Bronchial epithelial cell (primary cell): Measurements from ENCODE around the gene SAFB. TPM values are rescaled to one million over a fixed set of nuclear protein-coding genes. Genes with fewer than 3 reads are reported as not detected.
A peak's percentile ranks its signal among the peaks of the same experiment; 100 is the strongest.
"Not testable (repeated sequence)": the region's sequence is repeated elsewhere in the genome, so short reads cannot be mapped to it uniquely, and the experiment has no call there.

Experiments used
- DNase-seq: peaks from one replicate; pipeline ENCODE4 v3.0.0-alpha.2; 2010; ENCODE audit warnings: low read depth
- FAIRE-seq: peaks from 2 replicates; lab custom pipeline; 2011; peaks lifted over from hg19 to GRCh38; lab: Jason Lieb, UNC
- H3K27me3 ChIP-seq: 2 replicates; pipeline ENCODE4 v1.5.1; 2011; ENCODE audit warnings: low read length; ENCODE audit not compliant: control insufficient read depth, insufficient read depth
- H3K36me3 ChIP-seq: 2 replicates; pipeline ENCODE4 v1.5.1; 2011; ENCODE audit warnings: low read length; ENCODE audit not compliant: control insufficient read depth, insufficient read depth
- H3K4me3 ChIP-seq: 2 replicates; pipeline ENCODE4 v1.5.1; 2011; ENCODE audit warnings: mild to moderate bottlenecking, low read depth, low read length, control low read depth
- CTCF ChIP-seq: IDR thresholded peaks from 2 replicates; pipeline ENCODE4 v1.5.1; 2011; ENCODE audit warnings: mild to moderate bottlenecking, moderate library complexity, low read length, control low read depth, inconsistent platforms; ENCODE audit not compliant: insufficient read depth, severe bottlenecking
- total RNA-seq: library from RNA; depleted of rRNA; stranded (reverse); fragments of >200 nt; gene quantifications from 2 replicates; pipeline ENCODE4 v1.2.1, GENCODE V29; 2014

The SAFB gene
- total RNA-seq, 1 donor from 2014 or later, result 44.0 TPM

DNA sequence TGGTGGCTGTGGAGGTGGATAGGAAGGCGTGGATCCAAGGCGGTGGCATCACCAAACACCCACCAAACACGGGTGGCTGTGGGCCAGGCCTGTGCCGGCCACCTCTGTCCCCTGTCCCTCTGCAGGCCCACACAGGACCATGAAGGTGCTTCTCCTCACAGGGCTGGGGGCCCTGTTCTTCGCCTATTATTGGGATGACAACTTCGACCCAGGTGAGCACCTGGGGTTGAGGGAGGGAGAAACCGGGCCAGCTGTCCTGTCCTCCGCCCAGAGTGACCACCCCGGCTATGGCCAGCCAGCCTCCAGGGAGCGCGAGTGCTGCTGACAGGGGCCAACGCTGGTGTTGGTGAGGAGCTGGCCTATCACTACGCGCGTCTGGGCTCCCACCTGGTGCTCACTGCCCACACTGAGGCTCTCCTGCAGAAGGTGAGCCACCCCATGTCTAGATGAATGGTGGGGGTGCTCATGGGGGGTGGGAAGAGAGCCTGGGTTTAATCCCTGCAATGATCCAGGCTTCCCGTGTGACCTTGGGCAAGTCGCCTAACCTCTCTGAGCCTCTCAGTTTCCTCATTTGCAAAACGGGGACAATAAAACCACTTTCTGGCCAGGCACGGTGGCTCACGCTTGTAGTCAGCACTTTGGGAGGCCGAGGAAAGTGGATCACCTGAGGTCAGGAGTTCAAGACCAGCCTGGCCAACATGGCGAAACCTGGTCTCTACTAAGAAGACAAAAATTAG, 62.0 kb downstream of the SAFB start:
- Histone ChIP-seq H3K27me3 (no peaks in the 10 kb centered on the region), H3K36me3 (no peaks in the 10 kb centered on the region), H3K4me3 (no peak overlapping the region)
- FAIRE-seq, result no peak
- no peak for DNase-seq
- TF ChIP-seq CTCF, result no peak

DNA sequence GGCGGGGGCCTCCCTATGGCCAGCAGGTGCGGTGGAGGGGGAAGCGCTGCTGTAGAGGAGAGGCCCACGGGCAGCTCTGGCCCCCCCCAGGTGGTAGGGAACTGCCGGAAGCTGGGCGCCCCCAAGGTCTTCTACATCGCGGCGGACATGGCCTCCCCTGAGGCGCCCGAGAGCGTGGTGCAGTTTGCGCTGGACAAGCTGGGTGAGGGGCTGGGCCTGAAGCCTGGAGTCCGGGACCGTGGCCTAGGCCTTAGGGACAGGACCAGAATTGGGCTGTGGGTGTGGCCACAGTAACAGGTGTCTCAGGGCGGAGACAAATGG, 63.4 kb downstream of the SAFB start:
- Histone ChIP-seq H3K4me3 (peak overlapping the region; percentile 64), H3K27me3 (no peaks in the 10 kb centered on the region), H3K36me3 (peaks cover 3% of the 10 kb centered on the region)
- no peak for TF ChIP-seq CTCF
- FAIRE-seq (no peak), DNase-seq (no peak)

DNA sequence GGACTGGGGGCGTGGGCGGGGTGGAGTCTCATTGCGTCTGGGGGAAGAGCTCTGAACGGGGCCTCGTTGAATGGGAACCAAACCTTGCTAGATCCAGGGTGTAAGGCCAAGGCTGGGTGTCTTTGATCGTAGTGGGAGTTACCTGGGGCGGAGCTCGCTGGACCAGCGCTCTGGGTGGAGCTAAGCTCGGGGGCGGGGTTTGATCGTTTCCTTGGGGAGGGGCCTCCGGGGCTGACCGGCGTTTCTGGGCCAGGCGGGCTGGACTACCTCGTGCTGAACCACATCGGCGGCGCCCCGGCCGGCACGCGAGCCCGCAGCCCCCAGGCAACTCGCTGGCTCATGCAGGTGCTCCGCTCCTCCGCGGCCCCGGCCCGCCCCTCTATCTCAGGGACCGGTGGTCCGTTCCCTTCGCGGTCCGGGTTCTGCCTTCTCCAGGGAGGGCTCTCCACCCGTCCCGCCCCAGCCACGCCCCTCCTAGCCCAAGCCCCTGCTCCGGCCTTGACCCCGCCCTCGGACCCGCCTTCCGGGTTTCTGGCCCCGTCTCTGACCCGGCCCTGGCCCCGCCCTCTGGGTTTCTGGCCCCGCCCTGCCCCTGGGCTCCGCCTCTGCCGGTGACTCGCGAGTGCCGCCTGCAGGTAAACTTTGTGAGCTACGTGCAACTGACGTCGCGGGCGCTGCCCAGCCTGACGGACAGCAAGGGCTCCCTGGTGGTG, 63.9 kb downstream of the SAFB start:
- no peaks in the 10 kb centered on the region for H3K27me3 ChIP-seq

DNA sequence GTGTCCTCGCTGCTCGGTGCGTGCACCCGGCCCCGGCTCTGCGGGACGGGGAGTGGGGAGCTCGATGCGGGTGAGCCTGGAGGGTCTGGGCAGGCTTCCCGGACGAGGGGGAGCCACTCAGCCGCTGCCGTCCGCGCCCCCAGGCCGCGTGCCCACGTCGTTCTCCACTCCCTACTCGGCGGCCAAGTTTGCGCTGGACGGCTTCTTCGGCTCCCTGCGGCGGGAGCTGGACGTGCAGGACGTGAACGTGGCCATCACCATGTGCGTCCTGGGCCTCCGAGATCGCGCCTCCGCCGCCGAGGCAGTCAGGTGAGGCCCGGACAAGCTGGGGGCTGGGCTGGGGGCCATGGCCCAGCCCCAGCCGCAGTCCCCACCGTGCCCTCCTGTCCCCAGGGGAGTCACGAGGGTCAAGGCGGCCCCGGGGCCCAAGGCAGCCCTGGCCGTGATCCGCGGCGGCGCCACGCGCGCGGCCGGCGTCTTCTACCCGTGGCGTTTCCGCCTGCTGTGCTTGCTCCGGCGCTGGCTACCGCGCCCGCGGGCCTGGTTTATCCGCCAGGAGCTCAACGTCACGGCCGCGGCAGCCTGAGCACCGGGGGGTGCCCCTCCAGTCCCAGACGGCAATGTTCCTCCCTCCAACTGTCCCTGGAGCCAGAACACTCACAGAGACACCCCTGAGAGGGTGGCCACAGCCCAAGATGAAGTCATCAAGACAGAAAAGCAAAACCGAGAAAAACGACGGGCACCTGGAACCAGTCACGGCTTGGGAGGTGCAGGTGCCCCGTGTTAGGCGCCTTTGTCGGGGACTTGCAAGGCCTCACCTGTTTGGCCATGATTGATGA, 64.7 kb downstream of the SAFB start:
- TF ChIP-seq CTCF, result no peak
- Histone ChIP-seq H3K36me3 (peaks cover 14% of the 10 kb centered on the region), H3K27me3 (no peaks in the 10 kb centered on the region), H3K4me3 (peak overlapping the region; percentile 64)
- FAIRE-seq, result no peak
- DNase-seq, result no peak

More for the DNA sequence above, 63.9 kb downstream of the SAFB start:
- no peak for FAIRE-seq
- Histone ChIP-seq H3K36me3 (peaks cover 6% of the 10 kb centered on the region), H3K4me3 (peak overlapping the region; percentile 64)
- TF ChIP-seq CTCF, result peak; percentile 95
- peak; percentile 77 for DNase-seq

- not testable (repeated sequence) for H3K4me3 ChIP-seq, H3K27me3 ChIP-seq, FAIRE-seq, DNase-seq
- H3K36me3 ChIP-seq, result peaks cover 21% of the 10 kb centered on the region
Measured at GRCh38 chr19:5688262-5688881, 65.5 kb downstream of the SAFB start.
